Glutamatergic neuron (in vitro differentiated cells): ENCODE results near the gene SUN1. TPM values are rescaled to one million over a fixed set of nuclear protein-coding genes. Genes with fewer than 3 reads are reported as not detected.

Source experiments
- DNase-seq: peaks from one replicate; pipeline ENCODE4 v3.0.0; 2022
- H3K27ac Mint-ChIP-seq: one replicate; pipeline ENCODE4 v1.8.0; 2020; ENCODE audit warnings: mild to moderate bottlenecking, mixed read lengths, inconsistent platforms; ENCODE audit not compliant: unreplicated experiment
- H3K27me3 Mint-ChIP-seq: one replicate; pipeline ENCODE4 v1.8.0; 2020; ENCODE audit warnings: mild to moderate bottlenecking, moderate library complexity, mixed read lengths, inconsistent platforms; ENCODE audit not compliant: unreplicated experiment
- H3K36me3 Mint-ChIP-seq: one replicate; pipeline ENCODE4 v1.8.0; 2020; ENCODE audit warnings: mild to moderate bottlenecking, mixed read lengths, inconsistent platforms; ENCODE audit not compliant: unreplicated experiment
- H3K4me1 Mint-ChIP-seq: one replicate; pipeline ENCODE4 v1.8.0; 2020; ENCODE audit warnings: mild to moderate bottlenecking, low read depth, mixed read lengths, inconsistent platforms; ENCODE audit not compliant: unreplicated experiment
- H3K4me3 Mint-ChIP-seq: one replicate; pipeline ENCODE4 v1.8.0; 2020; ENCODE audit warnings: mild to moderate bottlenecking, mixed read lengths, inconsistent platforms; ENCODE audit not compliant: unreplicated experiment
- H3K9me3 Mint-ChIP-seq: one replicate; pipeline ENCODE4 v1.8.0; 2020; ENCODE audit warnings: mild to moderate bottlenecking, moderate library complexity, mixed read lengths, inconsistent platforms; ENCODE audit not compliant: unreplicated experiment
- total RNA-seq: library from RNA; stranded (reverse); fragmentation: NEBNext Ultra II Directional; extraction: Animal tissue kit (Norgen Biotek cat#: 25700); gene quantifications from one replicate; pipeline ENCODE4 v1.2.1, GENCODE V29; 2021; ENCODE audit not compliant: unreplicated experiment
- TF ChIP-seq, protein P1 (sequence below): fragments of 200-600 bp; sonication (generic); IDR thresholded peaks from one replicate; pipeline ENCODE4 v1.5.0; 2021; ENCODE audit not compliant: partially characterized antibody, unreplicated experiment

SUN1 gene
- total RNA-seq, 1 donor from 2014 or later, result 879 TPM

DNA sequence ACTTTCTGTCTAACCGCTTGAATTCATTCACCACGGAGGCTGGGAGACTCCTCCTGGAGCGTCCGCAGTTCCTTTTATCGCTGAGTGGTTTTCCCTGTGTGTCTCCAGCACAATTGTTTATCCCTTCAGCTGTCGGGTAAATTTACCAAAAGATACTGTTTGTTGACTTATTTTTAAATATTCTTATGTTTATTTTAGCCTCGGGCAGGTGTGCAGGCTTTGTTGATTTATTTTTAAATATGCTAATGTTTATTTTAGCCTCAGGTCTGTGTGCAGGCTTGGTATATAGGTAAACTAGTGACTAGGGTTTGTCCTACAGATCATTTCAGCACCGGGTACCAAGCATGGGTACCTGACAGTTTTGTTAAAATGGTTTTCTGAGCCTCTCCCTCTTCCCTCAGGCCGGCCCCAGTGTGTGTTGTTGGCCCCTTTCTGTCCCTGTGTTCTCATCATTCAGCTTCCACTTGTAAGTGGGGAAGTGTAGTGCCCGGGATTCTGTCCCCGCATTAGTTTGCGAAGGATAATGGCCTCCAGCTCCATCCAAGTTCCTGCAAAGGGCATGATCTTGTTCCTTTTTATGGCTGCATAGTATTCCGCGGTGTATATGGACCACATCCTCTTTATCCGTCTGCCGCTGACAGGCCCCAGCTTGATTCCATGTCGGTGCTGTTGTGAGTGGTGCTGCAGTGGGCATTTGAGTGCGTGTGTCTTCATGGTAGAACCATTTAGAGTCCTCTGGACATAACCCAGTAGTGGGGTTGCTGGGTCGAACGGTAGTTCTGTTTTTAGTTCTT lies 49.4 kb downstream of the SUN1 start:
- TF ChIP-seq, protein P1, sequence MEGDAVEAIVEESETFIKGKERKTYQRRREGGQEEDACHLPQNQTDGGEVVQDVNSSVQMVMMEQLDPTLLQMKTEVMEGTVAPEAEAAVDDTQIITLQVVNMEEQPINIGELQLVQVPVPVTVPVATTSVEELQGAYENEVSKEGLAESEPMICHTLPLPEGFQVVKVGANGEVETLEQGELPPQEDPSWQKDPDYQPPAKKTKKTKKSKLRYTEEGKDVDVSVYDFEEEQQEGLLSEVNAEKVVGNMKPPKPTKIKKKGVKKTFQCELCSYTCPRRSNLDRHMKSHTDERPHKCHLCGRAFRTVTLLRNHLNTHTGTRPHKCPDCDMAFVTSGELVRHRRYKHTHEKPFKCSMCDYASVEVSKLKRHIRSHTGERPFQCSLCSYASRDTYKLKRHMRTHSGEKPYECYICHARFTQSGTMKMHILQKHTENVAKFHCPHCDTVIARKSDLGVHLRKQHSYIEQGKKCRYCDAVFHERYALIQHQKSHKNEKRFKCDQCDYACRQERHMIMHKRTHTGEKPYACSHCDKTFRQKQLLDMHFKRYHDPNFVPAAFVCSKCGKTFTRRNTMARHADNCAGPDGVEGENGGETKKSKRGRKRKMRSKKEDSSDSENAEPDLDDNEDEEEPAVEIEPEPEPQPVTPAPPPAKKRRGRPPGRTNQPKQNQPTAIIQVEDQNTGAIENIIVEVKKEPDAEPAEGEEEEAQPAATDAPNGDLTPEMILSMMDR, result no peak
- H3K4me3 Mint-ChIP-seq, result peak overlapping the region; percentile 49
- peak overlapping the region; percentile 38 for H3K27ac Mint-ChIP-seq
- H3K9me3 Mint-ChIP-seq, result peaks cover 7% of the 10 kb centered on the region
- no peak for DNase-seq
- H3K4me1 Mint-ChIP-seq, result peaks cover 27% of the 10 kb centered on the region
- H3K27me3 Mint-ChIP-seq, result peaks cover 5% of the 10 kb centered on the region
- H3K36me3 Mint-ChIP-seq, result peaks cover 4% of the 10 kb centered on the region

GRCh38 chr7:882336-883035 lies 50.2 kb downstream of the SUN1 start:
- peak overlapping the region; percentile 46 for H3K4me3 Mint-ChIP-seq

DNA sequence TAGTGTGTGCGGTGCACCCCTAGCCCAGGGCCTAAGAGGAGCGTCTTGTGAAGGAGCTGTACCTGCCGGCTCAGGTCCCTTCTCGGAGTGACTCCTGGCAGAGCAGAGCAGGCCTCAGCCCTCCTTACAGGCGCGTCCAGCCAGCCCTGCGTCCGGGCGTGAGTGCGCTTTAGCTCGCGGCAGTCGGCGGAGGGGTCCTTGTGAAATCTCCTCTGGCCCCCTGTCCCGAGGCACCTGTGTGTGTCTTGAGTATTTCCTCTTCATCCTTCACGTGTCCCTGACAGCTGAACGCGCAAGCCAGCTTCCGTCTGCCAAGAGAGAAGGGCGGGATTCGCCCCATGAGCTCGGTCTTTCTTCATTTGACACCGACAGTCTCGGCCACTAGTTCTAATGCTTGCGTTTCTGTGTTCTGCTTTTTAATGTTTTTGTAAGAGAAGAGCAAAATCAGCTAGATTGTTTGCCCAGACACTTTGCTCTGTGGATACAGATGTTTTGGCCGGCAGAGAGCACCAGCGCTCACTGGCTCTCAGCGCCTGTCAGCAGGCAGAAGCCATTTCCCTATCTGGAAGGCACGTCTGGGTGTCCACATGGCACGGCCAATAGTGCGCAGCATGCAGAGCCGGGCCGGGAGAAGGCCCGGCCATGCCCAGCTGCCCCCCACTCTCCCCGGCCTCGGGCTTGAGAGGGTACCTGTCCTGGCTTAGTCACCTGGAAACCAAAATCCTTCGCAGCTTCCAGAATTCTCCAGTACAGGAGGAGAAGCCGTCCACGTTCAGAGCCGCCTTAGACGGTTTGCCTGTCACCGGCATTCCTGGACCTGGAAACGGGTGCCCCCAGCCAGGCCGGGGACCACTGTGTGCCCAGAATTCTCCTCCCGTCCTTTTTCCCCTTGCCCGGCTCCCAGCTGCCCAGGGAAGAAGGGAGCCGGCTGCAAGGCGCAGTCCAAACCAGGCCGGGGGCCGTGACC lies 51.1 kb downstream of the SUN1 start:
- TF ChIP-seq, protein P1, result no peak
- H3K9me3 Mint-ChIP-seq, result peaks cover 10% of the 10 kb centered on the region
- H3K4me3 Mint-ChIP-seq, result no peak overlapping the region
- peaks cover 23% of the 10 kb centered on the region for H3K4me1 Mint-ChIP-seq
- peaks cover 4% of the 10 kb centered on the region for H3K36me3 Mint-ChIP-seq
- H3K27me3 Mint-ChIP-seq, result peaks cover 4% of the 10 kb centered on the region
- H3K27ac Mint-ChIP-seq, result no peak overlapping the region
- peak; percentile 17 for DNase-seq

More at GRCh38 chr7:882336-883035, 50.2 kb downstream of the SUN1 start:
- Mint-ChIP-seq H3K36me3 (peaks cover 4% of the 10 kb centered on the region), H3K27me3 (peaks cover 5% of the 10 kb centered on the region), H3K4me1 (peaks cover 27% of the 10 kb centered on the region), H3K9me3 (peaks cover 8% of the 10 kb centered on the region), H3K27ac (peak overlapping the region; percentile 38)
- peak; percentile 7 for DNase-seq
- TF ChIP-seq, protein P1, result no peak

DNA sequence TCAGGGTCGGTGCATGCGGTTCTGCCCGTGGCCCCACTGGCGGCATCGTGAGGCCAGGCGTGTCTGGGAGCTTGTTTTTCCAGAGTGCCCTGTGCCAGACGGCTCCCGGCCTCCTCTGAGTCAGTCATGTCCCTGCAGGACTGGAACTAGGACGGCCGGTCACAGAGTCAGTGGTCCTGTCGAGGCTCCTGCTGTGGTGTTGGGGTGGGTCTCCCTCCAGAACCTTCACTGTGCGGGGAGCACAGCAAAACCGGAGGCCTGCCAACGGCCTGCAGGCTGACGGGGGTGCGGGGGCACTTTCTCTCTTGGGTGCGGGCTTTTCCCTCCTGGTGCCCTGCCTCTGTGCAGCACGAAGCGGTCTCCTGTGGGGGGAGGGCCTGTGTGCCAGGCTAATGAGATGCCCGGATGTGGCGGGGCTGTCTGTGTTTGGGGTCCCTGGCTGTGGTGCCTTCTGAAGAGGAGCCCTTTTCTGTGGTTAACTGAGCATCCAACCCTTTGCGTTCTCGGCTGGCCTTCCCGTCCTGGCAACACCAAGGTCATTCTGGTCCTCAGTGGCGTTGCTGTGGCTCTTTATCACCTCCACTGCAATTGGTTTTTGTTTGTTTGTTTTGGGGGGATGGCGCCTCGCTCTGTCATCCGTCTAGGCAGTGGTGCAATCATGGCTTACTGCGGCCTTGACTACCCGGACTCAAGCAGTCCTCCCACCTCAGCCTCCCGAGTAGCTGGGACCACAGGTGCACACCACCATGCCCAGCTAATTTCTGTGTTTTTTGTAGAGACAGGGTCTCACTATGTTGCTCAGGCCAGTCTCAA lies 52.1 kb downstream of the SUN1 start:
- DNase-seq, result peak; percentile 22
- H3K9me3 Mint-ChIP-seq, result peaks cover 11% of the 10 kb centered on the region
- TF ChIP-seq, protein P1, result no peak
- no peak overlapping the region for H3K27ac Mint-ChIP-seq
- H3K27me3 Mint-ChIP-seq, result peaks cover 9% of the 10 kb centered on the region
- H3K4me1 Mint-ChIP-seq, result peaks cover 19% of the 10 kb centered on the region
- H3K36me3 Mint-ChIP-seq, result peaks cover 4% of the 10 kb centered on the region
- no peak overlapping the region for H3K4me3 Mint-ChIP-seq
